ENCODE results near the gene ZSCAN16. TPM values are rescaled to one million over a fixed set of nuclear protein-coding genes. Genes with fewer than 3 reads are reported as not detected.

The ZSCAN16 gene
- total RNA-seq, 1 donor from 2014 or later = 5.1 TPM

- DNase-seq (ENCODE audit: extremely low spot score, unreplicated experiment) = no peak
- no peak for TF ChIP-seq CTCF (IDR thresholded peaks at IDR 0.05)
- H3K27me3 Mint-ChIP-seq (ENCODE audit: unreplicated experiment) = no peaks in the 10 kb centered on the region
These were observed 42.7 kb downstream of the ZSCAN16 start for GRCh38 chr6:28167068-28167467.

DNA sequence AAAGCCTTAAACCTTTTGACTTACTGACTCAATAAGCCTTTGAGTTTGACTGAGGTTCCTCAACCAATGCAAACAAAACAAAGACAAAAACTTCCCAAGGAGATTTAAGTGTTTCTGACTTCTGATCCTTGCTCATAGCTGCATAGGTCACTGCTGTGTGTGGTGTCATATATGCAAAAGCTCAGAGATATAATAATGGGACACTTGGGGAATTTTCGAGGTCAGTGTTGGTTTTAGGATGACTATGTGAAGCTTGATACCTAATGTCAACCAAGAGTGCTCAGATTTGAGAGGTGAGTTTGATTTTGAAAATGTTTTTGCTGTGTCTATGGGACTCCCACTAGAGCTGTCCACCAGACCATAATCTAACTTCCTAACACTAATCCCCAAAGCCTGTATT lies 43.5 kb downstream of the ZSCAN16 start:
- Mint-ChIP-seq H3K27ac (ENCODE audit: unreplicated experiment) (no peak overlapping the region), H3K36me3 (ENCODE audit: unreplicated experiment) (peaks cover 4% of the 10 kb centered on the region), H3K4me1 (ENCODE audit: unreplicated experiment) (no peaks in the 10 kb centered on the region), H3K9me3 (ENCODE audit: unreplicated experiment) (no peaks in the 10 kb centered on the region), H3K27me3 (ENCODE audit: unreplicated experiment) (no peaks in the 10 kb centered on the region), H3K4me3 (ENCODE audit: unreplicated experiment) (no peak overlapping the region)
- no peak for DNase-seq (ENCODE audit: extremely low spot score, unreplicated experiment)
- TF ChIP-seq CTCF (IDR thresholded peaks at IDR 0.05) = no peak

More at GRCh38 chr6:28167068-28167467, 42.7 kb downstream of the ZSCAN16 start:
- H3K4me3 Mint-ChIP-seq (ENCODE audit: unreplicated experiment) = no peak overlapping the region
- H3K9me3 Mint-ChIP-seq (ENCODE audit: unreplicated experiment) = no peaks in the 10 kb centered on the region
- H3K4me1 Mint-ChIP-seq (ENCODE audit: unreplicated experiment) = peaks cover 2% of the 10 kb centered on the region
- H3K27ac Mint-ChIP-seq (ENCODE audit: unreplicated experiment) = no peak overlapping the region
- peaks cover 4% of the 10 kb centered on the region for H3K36me3 Mint-ChIP-seq (ENCODE audit: unreplicated experiment)

DNA sequence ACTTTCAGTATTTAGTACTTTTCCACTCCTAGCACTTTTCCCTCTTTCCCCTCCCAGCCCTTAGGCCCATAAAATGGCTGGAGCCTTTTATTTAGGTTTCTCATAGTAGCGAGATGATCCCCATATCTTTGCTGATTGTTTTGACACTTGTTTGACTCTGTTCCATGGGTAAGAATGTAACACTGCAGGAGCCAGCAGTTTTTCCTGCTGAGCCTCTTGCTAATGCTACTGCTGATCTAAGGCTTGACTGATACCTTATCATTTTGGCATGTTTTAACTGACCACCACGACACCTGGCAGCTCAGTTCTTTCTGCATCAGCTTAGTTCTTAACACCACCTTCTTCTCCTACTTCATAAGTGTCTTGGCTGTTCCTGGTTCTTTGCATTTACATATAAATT lies 46.9 kb downstream of the ZSCAN16 start:
- H3K9me3 Mint-ChIP-seq (ENCODE audit: unreplicated experiment) = no peaks in the 10 kb centered on the region
- no peak for TF ChIP-seq CTCF (IDR thresholded peaks at IDR 0.05)
- H3K27ac Mint-ChIP-seq (ENCODE audit: unreplicated experiment) = no peak overlapping the region
- no peak overlapping the region for H3K4me3 Mint-ChIP-seq (ENCODE audit: unreplicated experiment)
- peaks cover 14% of the 10 kb centered on the region for H3K27me3 Mint-ChIP-seq (ENCODE audit: unreplicated experiment)
- peaks cover 2% of the 10 kb centered on the region for H3K36me3 Mint-ChIP-seq (ENCODE audit: unreplicated experiment)
- no peaks in the 10 kb centered on the region for H3K4me1 Mint-ChIP-seq (ENCODE audit: unreplicated experiment)
- DNase-seq (ENCODE audit: extremely low spot score, unreplicated experiment) = no peak

DNA sequence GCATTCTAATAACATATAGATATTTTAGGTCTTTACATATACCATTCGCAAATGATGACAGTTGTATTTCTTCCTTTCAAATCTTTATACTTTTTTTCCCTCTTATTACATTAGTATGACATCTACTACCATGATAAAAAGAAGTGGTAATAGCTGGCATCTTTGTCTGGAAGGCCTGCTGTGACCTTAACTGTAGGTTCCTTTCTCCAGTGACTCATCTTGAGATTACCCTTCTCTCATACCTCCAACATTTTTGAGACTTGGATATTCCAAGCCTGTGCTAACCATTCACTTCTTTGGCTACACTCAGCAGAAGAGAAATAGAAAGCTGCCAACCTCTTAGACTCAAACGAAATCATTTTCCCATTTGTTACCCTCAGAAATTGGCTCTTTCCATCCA lies 47.6 kb downstream of the ZSCAN16 start:
- H3K27ac Mint-ChIP-seq (ENCODE audit: unreplicated experiment) = no peak overlapping the region
- peaks cover 14% of the 10 kb centered on the region for H3K27me3 Mint-ChIP-seq (ENCODE audit: unreplicated experiment)
- peaks cover 4% of the 10 kb centered on the region for H3K9me3 Mint-ChIP-seq (ENCODE audit: unreplicated experiment)
- H3K4me1 Mint-ChIP-seq (ENCODE audit: unreplicated experiment) = no peaks in the 10 kb centered on the region
- no peak for DNase-seq (ENCODE audit: extremely low spot score, unreplicated experiment)
- H3K36me3 Mint-ChIP-seq (ENCODE audit: unreplicated experiment) = peaks cover 2% of the 10 kb centered on the region
- no peak for TF ChIP-seq CTCF (IDR thresholded peaks at IDR 0.05)
- no peak overlapping the region for H3K4me3 Mint-ChIP-seq (ENCODE audit: unreplicated experiment)

DNA sequence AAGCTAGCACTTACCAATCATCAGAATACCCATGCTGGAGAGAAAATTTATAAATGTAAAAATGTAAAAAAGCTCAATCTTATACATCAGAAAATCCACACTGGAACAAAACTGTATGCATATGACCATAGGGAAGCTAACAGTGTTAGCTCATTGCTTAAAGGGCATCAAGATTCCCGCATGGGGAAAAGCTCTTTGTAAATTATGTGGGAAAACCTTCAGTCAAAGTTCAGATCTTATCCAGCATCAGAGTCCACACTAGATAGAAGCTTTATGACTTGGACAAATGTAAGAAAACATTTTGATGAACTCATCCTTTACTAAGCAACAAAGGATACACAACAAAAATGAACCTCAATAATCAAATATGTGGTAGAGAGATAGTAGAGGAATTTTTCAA lies 52.0 kb downstream of the ZSCAN16 start:
- Mint-ChIP-seq H3K4me3 (ENCODE audit: unreplicated experiment) (no peak overlapping the region), H3K27me3 (ENCODE audit: unreplicated experiment) (peaks cover 23% of the 10 kb centered on the region), H3K27ac (ENCODE audit: unreplicated experiment) (no peak overlapping the region), H3K4me1 (ENCODE audit: unreplicated experiment) (no peaks in the 10 kb centered on the region), H3K36me3 (ENCODE audit: unreplicated experiment) (no peaks in the 10 kb centered on the region), H3K9me3 (ENCODE audit: unreplicated experiment) (peaks cover 4% of the 10 kb centered on the region)
- no peak for TF ChIP-seq CTCF (IDR thresholded peaks at IDR 0.05)
- DNase-seq (ENCODE audit: extremely low spot score, unreplicated experiment) = no peak

Other genes with a start within 250 kb of the ZSCAN16 start
- gene OR2B2, start 212.2 kb upstream of the ZSCAN16 start, total RNA-seq = not detected in 2 replicates
- gene OR2B6, start 167.4 kb upstream of the ZSCAN16 start, total RNA-seq = not detected in 2 replicates
- 0.32 and 0.78 TPM in 2 replicates for gene ZNF165, start 44.0 kb upstream of the ZSCAN16 start, total RNA-seq
- gene ZKSCAN8, start 17.3 kb downstream of the ZSCAN16 start, total RNA-seq = 34.7 and 36.3 TPM in 2 replicates
- 14.9 and 16.7 TPM in 2 replicates for gene ZSCAN9, start 100.7 kb downstream of the ZSCAN16 start, total RNA-seq
- 7.2 and 8.0 TPM in 2 replicates for gene ZKSCAN4, start 127.7 kb downstream of the ZSCAN16 start, total RNA-seq
- gene NKAPL, start 134.7 kb downstream of the ZSCAN16 start, total RNA-seq = not detected in 2 replicates
- 17.5 and 19.8 TPM in 2 replicates for gene ZSCAN26, start 142.5 kb downstream of the ZSCAN16 start, total RNA-seq
- gene PGBD1, start 157.0 kb downstream of the ZSCAN16 start, total RNA-seq = 7.6 and 7.8 TPM in 2 replicates
- 4.1 and 6.2 TPM in 2 replicates for gene ZSCAN31, start 211.5 kb downstream of the ZSCAN16 start, total RNA-seq
- gene ZKSCAN3, start 225.3 kb downstream of the ZSCAN16 start, total RNA-seq = 6.2 and 7.3 TPM in 2 replicates

Measured in osteocyte (in vitro differentiated cells).